ENCODE data around the gene ADAMTS2. TPM values are rescaled to one million over a fixed set of nuclear protein-coding genes. Genes with fewer than 3 reads are reported as not detected.

The ADAMTS2 gene
- total and polyA plus RNA-seq, 11 donors = 1.1 to 23.0 (median 5.5) TPM

- TF ChIP-seq POLR2A (IDR thresholded peaks at IDR 0.05) = no peak
- TF ChIP-seq CTCF (IDR thresholded peaks at IDR 0.05) = no peak
- H3K27me3 ChIP-seq = peaks cover 0 to 3% (median 0%) of the 10 kb centered on the region in 9 donors
- H3K36me3 ChIP-seq = no peaks in the 10 kb centered on the region
- peaks cover 0 to 74% (median 13%) of the 10 kb centered on the region in 12 donors for H3K4me1 ChIP-seq
- H3K4me3 ChIP-seq = no peak overlapping the region
- WGBS, 4 donors = 78 to 87% (median 83%) methylated on average over 13 of the region's 13 CpGs
- ATAC-seq (no peak), DNase-seq (peak in 3 of 5 donors; percentile 17 to 34 (median 23))
- intact Hi-C loops (cut with DNase I) = loop anchor here in 1 of 10 donors (10.0 kb wide), 1 partner anchor 73 kb away; the partner anchor contains the start of gene ADAMTS2
- H3K9me3 ChIP-seq = no peaks in the 10 kb centered on the region
- H3K27ac ChIP-seq = no peak overlapping the region
These were observed 73.4 kb downstream of the ADAMTS2 start for GRCh38 chr5:179271821-179272325.

GRCh38 chr5:179271428-179271734 lies 73.9 kb downstream of the ADAMTS2 start:
- Histone ChIP-seq H3K4me1 (peaks cover 0 to 74% (median 14%) of the 10 kb centered on the region in 12 donors), H3K27me3 (peaks cover 0 to 3% (median 0%) of the 10 kb centered on the region in 9 donors), H3K4me3 (no peak overlapping the region), H3K9me3 (no peaks in the 10 kb centered on the region), H3K36me3 (no peaks in the 10 kb centered on the region), H3K27ac (peak overlapping the region in 3 of 12 donors; percentile 5 to 57 (median 36))
- intact Hi-C loops (cut with DNase I) = loop anchor here in 1 of 10 donors (10.0 kb wide), 1 partner anchor 73 kb away; the partner anchor contains the start of gene ADAMTS2
- WGBS, 4 donors = 73 to 85% (median 76%) methylated on average over 6 to 8 of the region's 8 CpGs
- ATAC-seq = no peak
- DNase-seq = peak in 1 of 5 donors; percentile 23
- TF ChIP-seq POLR2A (IDR thresholded peaks at IDR 0.05) (no peak), CTCF (IDR thresholded peaks at IDR 0.05) (no peak)

- no peak for ATAC-seq
- no peaks in the 10 kb centered on the region for H3K9me3 ChIP-seq
- WGBS, 4 donors = 72 to 83% (median 80%) methylated on average over 6 to 15 of the region's 15 CpGs
- TF ChIP-seq POLR2A (IDR thresholded peaks at IDR 0.05) (no peak), CTCF (IDR thresholded peaks at IDR 0.05) (no peak)
- H3K4me3 ChIP-seq = no peak overlapping the region
- H3K36me3 ChIP-seq = no peaks in the 10 kb centered on the region
- intact Hi-C loops (cut with DNase I) = loop anchor here in 1 of 10 donors (10.0 kb wide), 1 partner anchor 74 kb away; the partner anchor contains the start of gene ADAMTS2
- peaks cover 0 to 75% (median 17%) of the 10 kb centered on the region in 12 donors for H3K4me1 ChIP-seq
- peak overlapping the region in 5 of 12 donors; percentile 5 to 60 (median 36) for H3K27ac ChIP-seq
- DNase-seq = peak in 3 of 5 donors; percentile 24 to 59 (median 29)
- peaks cover 0 to 3% (median 0%) of the 10 kb centered on the region in 9 donors for H3K27me3 ChIP-seq
These were observed 74.5 kb downstream of the ADAMTS2 start for GRCh38 chr5:179270581-179271427.
